Activated naive CD4-positive, alpha-beta T cell treated with anti-CD3 and anti-CD28 coated beads, Interleukin-2, amount 10 ng/mL, durations not matched to agents 7 days and 5 days (primary cell): ENCODE results near the gene ZBTB20.

Experiments
- CTCF ChIA-PET: fragments of 350-600 bp; sonication (Branson Sonifier 250); formaldehyde crosslinking; loops from one replicate; lab custom pipeline; 2021; ENCODE audit warnings: antibody characterized with exemption; lab: Charles Lee
- DNase-seq: peaks from one replicate; pipeline ENCODE4 v3.0.0-alpha.2; 2020
- H3K27ac Mint-ChIP-seq: one replicate; pipeline ENCODE4 v1.8.0; 2021; ENCODE audit warnings: mild to moderate bottlenecking, moderate library complexity, mixed read lengths
- H3K27me3 Mint-ChIP-seq: one replicate; pipeline ENCODE4 v1.8.0; 2021; ENCODE audit warnings: mild to moderate bottlenecking, mixed read lengths
- H3K36me3 Mint-ChIP-seq: one replicate; pipeline ENCODE4 v1.8.0; 2021; ENCODE audit warnings: mixed read lengths
- H3K4me1 Mint-ChIP-seq: one replicate; pipeline ENCODE4 v1.8.0; 2021; ENCODE audit warnings: mixed read lengths
- H3K4me3 Mint-ChIP-seq: one replicate; pipeline ENCODE4 v1.8.0; 2021; ENCODE audit warnings: mild to moderate bottlenecking, moderate library complexity, mixed read lengths
- H3K9me3 Mint-ChIP-seq: one replicate; pipeline ENCODE4 v1.8.0; 2021; ENCODE audit warnings: mixed read lengths

Gene ZBTB20

GRCh38 chr3:114498539-114499370 is 648.3 kb downstream of the ZBTB20 start:
- CTCF ChIA-PET: interaction anchor here (1.6 kb wide), 1 partner anchor 28 kb away, joined by 4 read pairs; no protein-coding TSS in a partner anchor
- Mint-ChIP-seq H3K36me3 (no peaks in the 10 kb centered on the region), H3K4me3 (no peak overlapping the region), H3K27me3 (peaks cover 32% of the 10 kb centered on the region), H3K4me1 (peaks cover 31% of the 10 kb centered on the region), H3K9me3 (no peaks in the 10 kb centered on the region), H3K27ac (no peak overlapping the region)
- no peak for DNase-seq

- Mint-ChIP-seq H3K4me3 (no peak overlapping the region), H3K9me3 (no peaks in the 10 kb centered on the region), H3K27ac (no peak overlapping the region), H3K4me1 (peaks cover 22% of the 10 kb centered on the region), H3K36me3 (no peaks in the 10 kb centered on the region), H3K27me3 (peaks cover 25% of the 10 kb centered on the region)
- CTCF ChIA-PET: no interaction called here
- DNase-seq: no peak
Measured at GRCh38 chr3:114496874-114497273, 650.2 kb downstream of the ZBTB20 start.

GRCh38 chr3:114496466-114496865 is 650.6 kb downstream of the ZBTB20 start:
- H3K4me3 Mint-ChIP-seq: no peak overlapping the region
- H3K27ac Mint-ChIP-seq: no peak overlapping the region
- CTCF ChIA-PET: no interaction called here

GRCh38 chr3:114496021-114496434 is 651.1 kb downstream of the ZBTB20 start:
- no peaks in the 10 kb centered on the region for H3K36me3 Mint-ChIP-seq
- H3K4me1 Mint-ChIP-seq: peaks cover 18% of the 10 kb centered on the region
- DNase-seq: no peak
- no peaks in the 10 kb centered on the region for H3K9me3 Mint-ChIP-seq
- H3K27me3 Mint-ChIP-seq: peaks cover 20% of the 10 kb centered on the region
- H3K27ac Mint-ChIP-seq: no peak overlapping the region
- no peak overlapping the region for H3K4me3 Mint-ChIP-seq
- CTCF ChIA-PET: no interaction called here

More at GRCh38 chr3:114496466-114496865, 650.6 kb downstream of the ZBTB20 start:
- H3K27me3 Mint-ChIP-seq: peaks cover 21% of the 10 kb centered on the region
- H3K36me3 Mint-ChIP-seq: no peaks in the 10 kb centered on the region
- H3K9me3 Mint-ChIP-seq: no peaks in the 10 kb centered on the region
- H3K4me1 Mint-ChIP-seq: peaks cover 18% of the 10 kb centered on the region
- DNase-seq: no peak

GRCh38 chr3:114494498-114494897 is 652.6 kb downstream of the ZBTB20 start:
- Mint-ChIP-seq H3K4me3 (no peak overlapping the region), H3K4me1 (peaks cover 5% of the 10 kb centered on the region), H3K36me3 (no peaks in the 10 kb centered on the region), H3K9me3 (no peaks in the 10 kb centered on the region), H3K27ac (no peak overlapping the region), H3K27me3 (peaks cover 20% of the 10 kb centered on the region)
- CTCF ChIA-PET: no interaction called here
- no peak for DNase-seq

GRCh38 chr3:114490829-114491228 is 656.3 kb downstream of the ZBTB20 start:
- Mint-ChIP-seq H3K4me3 (no peak overlapping the region), H3K27me3 (no peaks in the 10 kb centered on the region), H3K9me3 (no peaks in the 10 kb centered on the region), H3K27ac (no peak overlapping the region), H3K36me3 (no peaks in the 10 kb centered on the region), H3K4me1 (no peaks in the 10 kb centered on the region)
- DNase-seq: no peak
- CTCF ChIA-PET: no interaction called here

- H3K27ac Mint-ChIP-seq: no peak overlapping the region
- DNase-seq: no peak
- no peaks in the 10 kb centered on the region for H3K36me3 Mint-ChIP-seq
- H3K27me3 Mint-ChIP-seq: no peaks in the 10 kb centered on the region
- no peak overlapping the region for H3K4me3 Mint-ChIP-seq
- H3K9me3 Mint-ChIP-seq: no peaks in the 10 kb centered on the region
- CTCF ChIA-PET: no interaction called here
- H3K4me1 Mint-ChIP-seq: no peaks in the 10 kb centered on the region
Measured at GRCh38 chr3:114487502-114487901, 659.6 kb downstream of the ZBTB20 start.

GRCh38 chr3:114484919-114485318 is 662.2 kb downstream of the ZBTB20 start:
- Mint-ChIP-seq H3K4me3 (no peak overlapping the region), H3K36me3 (no peaks in the 10 kb centered on the region), H3K27ac (no peak overlapping the region), H3K27me3 (no peaks in the 10 kb centered on the region), H3K4me1 (peaks cover 18% of the 10 kb centered on the region), H3K9me3 (no peaks in the 10 kb centered on the region)
- DNase-seq: no peak
- CTCF ChIA-PET: no interaction called here

GRCh38 chr3:114481113-114481512 is 666.0 kb downstream of the ZBTB20 start:
- H3K27ac Mint-ChIP-seq: no peak overlapping the region
- H3K9me3 Mint-ChIP-seq: no peaks in the 10 kb centered on the region
- H3K27me3 Mint-ChIP-seq: no peaks in the 10 kb centered on the region
- H3K36me3 Mint-ChIP-seq: no peaks in the 10 kb centered on the region
- no peak overlapping the region for H3K4me3 Mint-ChIP-seq
- CTCF ChIA-PET: no interaction called here
- no peak for DNase-seq
- H3K4me1 Mint-ChIP-seq: peaks cover 18% of the 10 kb centered on the region

GRCh38 chr3:114480442-114480841 is 666.6 kb downstream of the ZBTB20 start:
- DNase-seq: no peak
- CTCF ChIA-PET: no interaction called here
- no peak overlapping the region for H3K4me3 Mint-ChIP-seq
- H3K27ac Mint-ChIP-seq: no peak overlapping the region
- no peaks in the 10 kb centered on the region for H3K27me3 Mint-ChIP-seq
- no peaks in the 10 kb centered on the region for H3K36me3 Mint-ChIP-seq
- H3K4me1 Mint-ChIP-seq: peaks cover 18% of the 10 kb centered on the region
- H3K9me3 Mint-ChIP-seq: no peaks in the 10 kb centered on the region

- no peak overlapping the region for H3K4me3 Mint-ChIP-seq
- H3K9me3 Mint-ChIP-seq: no peaks in the 10 kb centered on the region
- CTCF ChIA-PET: no interaction called here
- DNase-seq: no peak
- H3K27me3 Mint-ChIP-seq: no peaks in the 10 kb centered on the region
- no peak overlapping the region for H3K27ac Mint-ChIP-seq
- peaks cover 18% of the 10 kb centered on the region for H3K4me1 Mint-ChIP-seq
- H3K36me3 Mint-ChIP-seq: no peaks in the 10 kb centered on the region
Measured at GRCh38 chr3:114478801-114479200, 668.3 kb downstream of the ZBTB20 start.

- no peaks in the 10 kb centered on the region for H3K36me3 Mint-ChIP-seq
- H3K4me1 Mint-ChIP-seq: peaks cover 11% of the 10 kb centered on the region
- H3K27me3 Mint-ChIP-seq: no peaks in the 10 kb centered on the region
- DNase-seq: no peak
- no peak overlapping the region for H3K4me3 Mint-ChIP-seq
- no peak overlapping the region for H3K27ac Mint-ChIP-seq
- H3K9me3 Mint-ChIP-seq: no peaks in the 10 kb centered on the region
- CTCF ChIA-PET: no interaction called here
Measured at GRCh38 chr3:114476511-114476910, 670.6 kb downstream of the ZBTB20 start.

GRCh38 chr3:114471478-114471877 is 675.6 kb downstream of the ZBTB20 start:
- Mint-ChIP-seq H3K9me3 (no peaks in the 10 kb centered on the region), H3K4me3 (no peak overlapping the region), H3K36me3 (no peaks in the 10 kb centered on the region), H3K4me1 (no peaks in the 10 kb centered on the region), H3K27ac (no peak overlapping the region), H3K27me3 (no peaks in the 10 kb centered on the region)
- DNase-seq: no peak
- CTCF ChIA-PET: no interaction called here

GRCh38 chr3:114469070-114469469 is 678.0 kb downstream of the ZBTB20 start:
- CTCF ChIA-PET: interaction anchor here (1.4 kb wide), 1 partner anchor 18 kb away, joined by 3 read pairs; no protein-coding TSS in a partner anchor
- Mint-ChIP-seq H3K27me3 (no peaks in the 10 kb centered on the region), H3K36me3 (no peaks in the 10 kb centered on the region), H3K9me3 (no peaks in the 10 kb centered on the region), H3K27ac (no peak overlapping the region), H3K4me3 (no peak overlapping the region), H3K4me1 (no peaks in the 10 kb centered on the region)
- no peak for DNase-seq

- CTCF ChIA-PET: no interaction called here
Measured at GRCh38 chr3:114466816-114467215, 680.3 kb downstream of the ZBTB20 start.

More at GRCh38 chr3:114466816-114467215, 680.3 kb downstream of the ZBTB20 start:
- no peaks in the 10 kb centered on the region for H3K27me3 Mint-ChIP-seq
- no peak for DNase-seq
- H3K9me3 Mint-ChIP-seq: no peaks in the 10 kb centered on the region
- H3K4me3 Mint-ChIP-seq: no peak overlapping the region
- no peaks in the 10 kb centered on the region for H3K4me1 Mint-ChIP-seq
- H3K36me3 Mint-ChIP-seq: no peaks in the 10 kb centered on the region
- no peak overlapping the region for H3K27ac Mint-ChIP-seq
